Heart left ventricle (tissue), 16 donors: ENCODE results near the gene SLC5A2. TPM values are rescaled to one million over a fixed set of nuclear protein-coding genes. Genes with fewer than 3 reads are reported as not detected.

Source experiments
- ATAC-seq, 4 donors: fragments of 200-7000 bp; cut with Tn5 transposase; one replicate each; pipeline ENCODE4 v1.9.1; 2020 to 2022; ENCODE audit warnings: moderate library complexity in 4 of 4, mild to moderate bottlenecking in 3 of 4, moderate number of reproducible peaks in 1 of 4
- DNase-seq, 5 donors: peaks; one replicate each; pipeline ENCODE4 v3.0.0-alpha.2; 2020
- H3K27ac ChIP-seq, 12 donors: fragments of 200-600 bp; sonication (generic) in 4 of 12; one replicate each; pipeline versions ENCODE4 v1.5.0 to v1.8.0; 2016 to 2022; ENCODE audit warnings: mild to moderate bottlenecking in 2 of 12
- H3K27me3 ChIP-seq, 9 donors: fragments of 200-600 bp; sonication (generic) in 2 of 9; one replicate each; pipeline versions ENCODE4 v1.5.1 to v1.8.0; 2016 to 2022; ENCODE audit warnings: mild to moderate bottlenecking in 3 of 9
- H3K36me3 ChIP-seq, 9 donors: fragments of 200-600 bp; sonication (generic) in 2 of 9; one replicate each; pipeline versions ENCODE4 v1.5.0 to v1.8.0; 2018 to 2022; ENCODE audit warnings: mild to moderate bottlenecking in 2 of 9
- H3K4me1 ChIP-seq, 12 donors: fragments of 200-600 bp; sonication (generic) in 4 of 12; one replicate each; pipeline versions ENCODE4 v1.5.0 to v1.8.0; 2016 to 2022; ENCODE audit warnings: mild to moderate bottlenecking in 3 of 12
- H3K4me3 ChIP-seq, 12 donors: fragments of 200-600 bp; sonication (generic) in 4 of 12; one replicate each; pipeline versions ENCODE4 v1.5.0 to v1.8.0; 2017 to 2022; ENCODE audit warnings: mild to moderate bottlenecking in 9 of 12, moderate library complexity in 4 of 12
- H3K9me3 ChIP-seq, 12 donors: fragments of 200-600 bp; sonication (generic) in 4 of 12; one replicate each; pipeline versions ENCODE4 v1.5.0 to v1.8.0; 2016 to 2022; ENCODE audit warnings: mild to moderate bottlenecking in 1 of 12
- CTCF ChIP-seq, 12 donors: fragments of 200-600 bp; sonication (generic) in 4 of 12; IDR thresholded peaks; one replicate each; pipeline versions ENCODE4 v1.5.0 to v1.8.0; 2018 to 2022; ENCODE audit warnings: antibody characterized with exemption in 12 of 12, mild to moderate bottlenecking in 5 of 12
- POLR2A ChIP-seq, 2 donors: fragments of 450-650 bp; IDR thresholded peaks; one replicate each; pipeline ENCODE4 v1.6.1; 2017; ENCODE audit warnings: antibody characterized with exemption in 2 of 2, mild to moderate bottlenecking in 2 of 2, moderate library complexity in 2 of 2
- WGBS, 4 donors: extraction: QIAGEN DNeasy Blood & Tissue Kit in 2 of 4; methylation state at CpG; one replicate each; pipeline versions ENCODE4 v1.1.5 to v1.1.7; 2013 to 2018; 5-methylcytosine and 5-hydroxymethylcytosine counted together
- intact Hi-C, 10 donors: fragments of 100-400 bp; cut with DNase I; formaldehyde crosslinking; loops; one replicate each; pipeline versions ENCODE4 v1.11.1 to v1.14.2; 2022
- polyA plus RNA-seq, 2 donors: library from polyadenylated mRNA; stranded (reverse); fragments of 200-250 nt; gene quantifications; one replicate each; pipeline ENCODE4 v1.2.3, GENCODE V29; 2013
- total RNA-seq, 9 donors: library from RNA; depleted of rRNA in 2 of 9; stranded (reverse); fragments of >200 nt in 2 of 9; fragmentation: NEBNext Ultra II Directional in 3 of 9; extraction: Animal tissue kit (Norgen Biotek cat#: 25700) in 3 of 9; gene quantifications; one replicate each; pipeline versions ENCODE4 v1.1.0 to v1.2.4, GENCODE V29; 2016 to 2023
- donor health status: ischemic (EF 13 %, LVEDD 7.1; RV severe dilation, severe dysfunction).
- donor health status: healthy with polysubstance abuse.
- donor health status: DM: no; HTN: yes; CAD: no.
- donor health status: DM: no; HTN: no; CAD: no.
- donor health status: ischemic (EF 25% LVEDD 6.9; RV normal size, moderate dysfunction).
- donor health status: ischemic (EF 25% LVEDD 5.7; RV mildly dilated, moderate dysfunction).
- donor health status: healthy.
- donor health status: DM: yes; HTN: yes; CAD: no.
- donor health status: ischemic (EF 35%, LVEDD 5.7; RV mildly dilated, moderate dysfunction).
- donor health status: nonischemic (EF 11% LVEDD 7.7; RV severe dilation, severe dysfunction).
- donor health status: DM: yes; HTN: yes; CAD: no.
- donor health status: PGD.
- donor health status: ischemic (EF 29% LVEDD 5.4; RV normal size, mild dysfunction).
- donor health status: nonischemic (EF 23%, LVEDD 6.1; RV moderate dilation, normal function).

SLC5A2 gene
- total and polyA plus RNA-seq, 11 donors, result 0.08 to 0.76 TPM; not detected in 9

GRCh38 chr16:31476303-31477219, 6.4 kb upstream of the SLC5A2 start:
- TF ChIP-seq POLR2A (IDR thresholded peaks at IDR 0.05), result no peak
- no peak for TF ChIP-seq CTCF (IDR thresholded peaks at IDR 0.05)
- 69 to 84% (median 78%) methylated on average over 61 to 68 of the region's 68 CpGs for WGBS, 4 donors
- intact Hi-C loops, result no loop called here
- Histone ChIP-seq H3K36me3 (peaks cover 0 to 50% (median 39%) of the 10 kb centered on the region in 9 donors), H3K9me3 (no peaks in the 10 kb centered on the region), H3K27me3 (peaks cover 0 to 2% (median 0%) of the 10 kb centered on the region in 9 donors), H3K4me1 (peaks cover 0 to 31% (median 13%) of the 10 kb centered on the region in 12 donors), H3K27ac (peak overlapping the region in 1 of 12 donors; percentile 72), H3K4me3 (peak overlapping the region in 6 of 12 donors; percentile 5 to 56 (median 30))
- ATAC-seq, result peak in 2 of 4 donors; percentile 30 to 44
- peak; percentile 63 to 89 (median 74) for DNase-seq

GRCh38 chr16:31477220-31478216, 5.4 kb upstream of the SLC5A2 start:
- Histone ChIP-seq H3K36me3 (peaks cover 0 to 50% (median 39%) of the 10 kb centered on the region in 9 donors), H3K4me3 (peak overlapping the region in 5 of 12 donors; percentile 9 to 56 (median 24)), H3K9me3 (no peaks in the 10 kb centered on the region), H3K27me3 (peaks cover 0 to 2% (median 0%) of the 10 kb centered on the region in 9 donors), H3K27ac (peak overlapping the region in 1 of 12 donors; percentile 72), H3K4me1 (peaks cover 0 to 24% (median 12%) of the 10 kb centered on the region in 12 donors)
- TF ChIP-seq POLR2A (IDR thresholded peaks at IDR 0.05) (no peak), CTCF (IDR thresholded peaks at IDR 0.05) (no peak)
- intact Hi-C loops, result no loop called here
- DNase-seq (peak in 1 of 5 donors; percentile 72), ATAC-seq (peak in 1 of 4 donors; percentile 4)
- 75 to 84% (median 82%) methylated on average over 61 to 67 of the region's 67 CpGs for WGBS, 4 donors

- 81 to 100% (median 87%) methylated on average over 3 of the region's 3 CpGs for WGBS, 4 donors
- ATAC-seq (no peak), DNase-seq (no peak)
- Histone ChIP-seq H3K9me3 (no peaks in the 10 kb centered on the region), H3K4me1 (peaks cover 0 to 18% (median 5%) of the 10 kb centered on the region in 12 donors), H3K36me3 (peaks cover 0 to 42% (median 34%) of the 10 kb centered on the region in 9 donors), H3K27me3 (no peaks in the 10 kb centered on the region), H3K27ac (peak overlapping the region in 1 of 12 donors; percentile 20), H3K4me3 (no peak overlapping the region)
- TF ChIP-seq CTCF (IDR thresholded peaks at IDR 0.05), result no peak
- intact Hi-C loops, result no loop called here
Measured at GRCh38 chr16:31478956-31479355, 4.0 kb upstream of the SLC5A2 start.
